HUDEP-2 (cell line): Measurements from ENCODE around the gene PJA1.
A peak's percentile ranks its signal among the peaks of the same experiment; 100 is the strongest.

Source experiments
- DNase-seq, 76 experiments: peaks; one replicate each; lab custom pipeline; 2025; ENCODE audit not compliant: unreplicated experiment in 76 of 76; lab: John Stamatoyannopoulos, UW

PJA1 gene

GRCh38 chrX:69165087-69165651, at the start of gene PJA1:
Gene PJA1, minus strand, starts transcription at chrX:69165453. Its CDS starts 2,380 bp downstream, at chrX:69163073.
- peak in 48 of 76 experiments; percentile 0 to 55 (median 11) for DNase-seq

- no peak for DNase-seq
Observed at GRCh38 chrX:69214463-69214862, 49.2 kb upstream of the PJA1 start.

- DNase-seq, result no peak
Observed at GRCh38 chrX:69211701-69212100, 46.4 kb upstream of the PJA1 start.

GRCh38 chrX:69210581-69210980, 45.3 kb upstream of the PJA1 start:
- no peak for DNase-seq

GRCh38 chrX:69207216-69207615, 42.0 kb upstream of the PJA1 start:
- DNase-seq, result no peak

- no peak for DNase-seq
Observed at GRCh38 chrX:69203638-69204037, 38.4 kb upstream of the PJA1 start.

GRCh38 chrX:69197690-69198089, 32.4 kb upstream of the PJA1 start:
- no peak for DNase-seq

GRCh38 chrX:69196666-69197065, 31.4 kb upstream of the PJA1 start:
- no peak for DNase-seq

- DNase-seq, result no peak
Observed at GRCh38 chrX:69195810-69196209, 30.6 kb upstream of the PJA1 start.

- DNase-seq, result no peak
Observed at GRCh38 chrX:69195192-69195591, 29.9 kb upstream of the PJA1 start.

- DNase-seq, result no peak
Observed at GRCh38 chrX:69192603-69193002, 27.4 kb upstream of the PJA1 start.

- peak in 1 of 76 experiments; percentile 13 for DNase-seq
Observed at GRCh38 chrX:69189576-69190371, 24.5 kb upstream of the PJA1 start.

- no peak for DNase-seq
Observed at GRCh38 chrX:69186651-69187050, 21.4 kb upstream of the PJA1 start.

GRCh38 chrX:69185886-69186285, 20.6 kb upstream of the PJA1 start:
- DNase-seq, result no peak

GRCh38 chrX:69185141-69185540, 19.9 kb upstream of the PJA1 start:
- no peak for DNase-seq

GRCh38 chrX:69182818-69183380, 17.6 kb upstream of the PJA1 start:
- no peak for DNase-seq

- no peak for DNase-seq
Observed at GRCh38 chrX:69179380-69179911, 14.2 kb upstream of the PJA1 start.

GRCh38 chrX:69178592-69178991, 13.3 kb upstream of the PJA1 start:
- DNase-seq, result no peak

- DNase-seq, result no peak
Observed at GRCh38 chrX:69177511-69178162, 12.4 kb upstream of the PJA1 start.

- no peak for DNase-seq
Observed at GRCh38 chrX:69176053-69176452, 10.8 kb upstream of the PJA1 start.

- DNase-seq, result no peak
Observed at GRCh38 chrX:69173906-69174305, 8.7 kb upstream of the PJA1 start.
